HFF-Myc (cell line): ENCODE results near the gene TRIM32.
A peak's percentile ranks its signal among the peaks of the same experiment; 100 is the strongest.

Experiments
- DNase-seq: peaks from one replicate; pipeline ENCODE4 v3.0.0-alpha.2; 2011; ENCODE audit warnings: low read depth; ENCODE audit errors: extremely low read depth
- H3K4me3 ChIP-seq: replicated peaks from 2 replicates; pipeline ENCODE4 v1.5.1; 2011; ENCODE audit warnings: low read depth, mild to moderate bottlenecking, control low read depth, low read length
- CTCF ChIP-seq: IDR thresholded peaks from 2 replicates; pipeline ENCODE4 v1.5.1; 2012; ENCODE audit warnings: mild to moderate bottlenecking, low read depth, low read length, control low read depth; ENCODE audit errors: missing control alignments

The TRIM32 gene

GRCh38 chr9:116658265-116658664, 28.8 kb upstream of the TRIM32 start:
- no peak for TF ChIP-seq CTCF
- no peak overlapping the region for H3K4me3 ChIP-seq
- no peak for DNase-seq

- no peak overlapping the region for H3K4me3 ChIP-seq
- peak; percentile 60 for DNase-seq
- TF ChIP-seq CTCF = peak; percentile 65
These were observed 25.8 kb upstream of the TRIM32 start for GRCh38 chr9:116661037-116661954.

GRCh38 chr9:116662646-116663310, 24.3 kb upstream of the TRIM32 start:
- no peak for TF ChIP-seq CTCF

GRCh38 chr9:116663581-116663980, 23.5 kb upstream of the TRIM32 start:
- TF ChIP-seq CTCF = no peak
- no peak overlapping the region for H3K4me3 ChIP-seq
- DNase-seq = no peak

More at GRCh38 chr9:116662646-116663310, 24.3 kb upstream of the TRIM32 start:
- no peak for DNase-seq
- H3K4me3 ChIP-seq = no peak overlapping the region

GRCh38 chr9:116668970-116669695, 18.0 kb upstream of the TRIM32 start:
- no peak for TF ChIP-seq CTCF
- DNase-seq = no peak
- no peak overlapping the region for H3K4me3 ChIP-seq

- no peak for TF ChIP-seq CTCF
- DNase-seq = no peak
- H3K4me3 ChIP-seq = no peak overlapping the region
These were observed 15.5 kb upstream of the TRIM32 start for GRCh38 chr9:116671605-116672004.
